Astrocyte of the cerebellum (primary cell): ENCODE results near the gene NYNRIN.

Experiments
- DNase-seq: peaks from one replicate; pipeline ENCODE4 v3.0.0-alpha.2; 2011; ENCODE audit warnings: low read depth
- H3K4me3 ChIP-seq: 2 replicates; pipeline ENCODE4 v1.5.1; 2011; ENCODE audit warnings: mild to moderate bottlenecking, low read depth, low read length, moderate library complexity
- CTCF ChIP-seq: IDR thresholded peaks from 2 replicates; pipeline ENCODE4 v1.5.1; 2012; ENCODE audit warnings: low read length, low read depth, moderate library complexity, mild to moderate bottlenecking; ENCODE audit errors: missing control alignments
- in situ Hi-C: cut with HindIII; loops from 2 replicates; pipeline ENCODE4 v1.10.0; 2017; ENCODE audit warnings: low sequenced_read_pairs

The NYNRIN gene

GRCh38 chr14:24415421-24416253 lies 16.8 kb downstream of the NYNRIN start:
- H3K4me3 ChIP-seq: no peak overlapping the region
- no peak for DNase-seq
- no peak for TF ChIP-seq CTCF
- in situ Hi-C loops: loop anchor here (5.0 kb wide), 1 partner anchor 48 kb away; the partner anchor contains the start of gene NFATC4

DNA sequence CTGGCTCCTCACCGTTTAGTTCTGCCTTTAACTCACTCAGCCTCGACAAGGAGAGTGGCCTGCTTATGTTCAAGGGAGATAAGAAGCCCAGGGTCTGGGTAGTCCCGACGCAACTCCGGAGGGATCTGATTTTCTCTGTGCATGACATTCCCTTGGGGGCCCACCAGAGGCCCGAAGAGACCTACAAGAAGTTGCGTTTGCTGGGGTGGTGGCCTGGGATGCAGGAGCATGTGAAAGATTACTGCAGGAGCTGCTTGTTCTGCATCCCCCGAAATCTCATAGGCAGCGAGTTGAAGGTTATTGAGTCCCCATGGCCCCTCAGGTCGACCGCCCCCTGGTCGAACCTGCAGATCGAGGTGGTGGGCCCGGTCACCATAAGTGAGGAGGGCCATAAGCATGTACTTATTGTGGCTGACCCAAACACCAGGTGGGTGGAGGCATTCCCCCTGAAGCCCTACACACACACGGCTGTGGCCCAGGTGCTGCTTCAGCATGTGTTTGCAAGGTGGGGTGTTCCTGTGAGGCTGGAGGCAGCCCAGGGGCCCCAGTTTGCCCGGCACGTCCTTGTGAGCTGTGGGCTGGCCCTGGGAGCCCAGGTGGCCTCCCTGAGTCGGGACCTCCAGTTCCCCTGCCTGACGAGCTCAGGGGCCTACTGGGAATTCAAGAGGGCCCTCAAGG lies 17.6 kb downstream of the NYNRIN start:
- H3K4me3 ChIP-seq: no peak overlapping the region
- in situ Hi-C loops: loop anchor here (5.0 kb wide), 1 partner anchor 49 kb away; the partner anchor contains the start of gene NFATC4
- TF ChIP-seq CTCF: no peak
- DNase-seq: no peak

DNA sequence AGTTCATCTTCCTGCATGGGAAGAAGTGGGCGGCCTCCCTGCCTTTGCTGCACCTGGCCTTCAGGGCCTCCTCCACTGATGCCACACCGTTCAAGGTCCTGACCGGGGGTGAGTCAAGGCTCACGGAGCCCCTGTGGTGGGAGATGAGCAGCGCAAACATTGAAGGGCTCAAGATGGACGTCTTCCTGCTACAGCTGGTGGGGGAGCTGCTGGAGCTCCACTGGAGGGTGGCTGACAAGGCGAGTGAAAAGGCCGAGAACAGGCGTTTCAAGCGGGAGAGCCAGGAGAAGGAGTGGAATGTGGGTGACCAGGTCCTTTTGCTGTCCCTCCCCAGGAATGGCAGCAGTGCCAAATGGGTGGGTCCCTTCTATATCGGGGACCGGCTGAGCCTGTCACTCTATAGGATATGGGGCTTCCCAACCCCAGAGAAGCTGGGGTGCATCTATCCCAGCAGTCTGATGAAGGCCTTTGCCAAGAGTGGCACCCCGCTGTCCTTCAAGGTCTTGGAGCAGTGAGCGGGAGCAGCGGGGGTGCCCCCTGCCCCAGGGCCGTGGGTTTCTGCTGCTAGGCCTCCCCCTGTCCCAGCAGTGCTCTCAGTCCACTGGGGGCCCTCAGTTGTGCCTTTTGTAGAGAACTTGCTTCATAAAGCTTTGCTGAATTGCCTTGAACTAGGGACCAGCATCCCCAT lies 18.3 kb downstream of the NYNRIN start:
- no peak for DNase-seq
- in situ Hi-C loops: loop anchor here (5.0 kb wide), 1 partner anchor 50 kb away; the partner anchor contains the start of gene NFATC4
- no peak for TF ChIP-seq CTCF
- H3K4me3 ChIP-seq: no peak overlapping the region

GRCh38 chr14:24417832-24418491 lies 19.2 kb downstream of the NYNRIN start:
- no peak for TF ChIP-seq CTCF
- H3K4me3 ChIP-seq: no peak overlapping the region
- in situ Hi-C loops: loop anchor here (5.0 kb wide), 1 partner anchor 51 kb away; the partner anchor contains the start of gene NFATC4
- DNase-seq: no peak

DNA sequence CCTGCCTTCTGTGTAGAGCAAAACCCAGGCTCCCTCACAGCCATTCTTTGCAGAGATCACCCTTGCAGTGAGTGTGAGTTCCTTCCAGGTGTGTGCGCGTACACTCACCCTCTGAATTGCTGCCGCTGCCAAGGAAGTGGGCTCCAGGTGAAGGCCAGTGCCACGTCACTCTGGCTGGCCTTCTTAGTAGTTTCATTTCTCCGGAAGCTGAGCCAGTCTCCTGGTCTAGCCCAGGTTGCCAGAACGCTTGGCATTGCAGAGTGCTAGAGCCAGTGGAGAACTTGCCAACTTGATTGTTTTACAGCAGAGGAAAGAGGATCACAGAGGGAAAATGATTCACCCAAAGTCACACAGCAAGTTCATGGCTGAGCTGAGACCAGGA lies 19.7 kb downstream of the NYNRIN start:
- no peak for TF ChIP-seq CTCF
- no peak for DNase-seq
- no peak overlapping the region for H3K4me3 ChIP-seq
- in situ Hi-C loops: loop anchor here (5.0 kb wide), 1 partner anchor 51 kb away; the partner anchor contains the start of gene NFATC4

DNA sequence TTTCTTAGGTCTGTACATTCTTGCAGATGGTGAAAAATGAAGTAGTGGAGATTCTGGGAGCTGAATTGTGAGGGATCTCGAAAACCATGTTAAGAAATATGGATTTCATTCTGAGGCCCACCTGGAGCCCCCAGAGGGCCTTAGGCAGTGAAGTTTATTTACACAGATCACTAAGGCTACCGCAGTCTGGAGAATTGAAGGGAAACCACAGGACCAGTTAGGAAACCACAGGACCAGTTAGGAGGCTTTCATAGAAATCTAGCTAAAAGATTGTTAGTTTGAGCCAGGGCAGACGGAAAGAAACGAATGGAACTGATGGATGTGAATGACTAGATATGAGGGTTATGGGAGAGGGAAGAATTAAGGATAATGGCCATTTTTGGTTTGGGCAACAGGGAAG lies 23.5 kb downstream of the NYNRIN start:
- TF ChIP-seq CTCF: no peak
- in situ Hi-C loops: no loop called here
- H3K4me3 ChIP-seq: no peak overlapping the region
- no peak for DNase-seq
